ENCODE measurements around the gene TXNDC2.

- TF ChIP-seq, protein P1, sequence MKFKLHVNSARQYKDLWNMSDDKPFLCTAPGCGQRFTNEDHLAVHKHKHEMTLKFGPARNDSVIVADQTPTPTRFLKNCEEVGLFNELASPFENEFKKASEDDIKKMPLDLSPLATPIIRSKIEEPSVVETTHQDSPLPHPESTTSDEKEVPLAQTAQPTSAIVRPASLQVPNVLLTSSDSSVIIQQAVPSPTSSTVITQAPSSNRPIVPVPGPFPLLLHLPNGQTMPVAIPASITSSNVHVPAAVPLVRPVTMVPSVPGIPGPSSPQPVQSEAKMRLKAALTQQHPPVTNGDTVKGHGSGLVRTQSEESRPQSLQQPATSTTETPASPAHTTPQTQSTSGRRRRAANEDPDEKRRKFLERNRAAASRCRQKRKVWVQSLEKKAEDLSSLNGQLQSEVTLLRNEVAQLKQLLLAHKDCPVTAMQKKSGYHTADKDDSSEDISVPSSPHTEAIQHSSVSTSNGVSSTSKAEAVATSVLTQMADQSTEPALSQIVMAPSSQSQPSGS (IDR thresholded peaks at IDR 0.05; ENCODE audit: low read length): no peak
- no peak for TF ChIP-seq E2F4 (IDR thresholded peaks at IDR 0.05; ENCODE audit: low read depth, low read length)
- no peak for TF ChIP-seq CTCF (IDR thresholded peaks at IDR 0.05 in 2 of 3, conservative IDR thresholded peaks at IDR 0.05 in 1 of 3; ENCODE audit: control insufficient read depth in 2 of 3, extremely low read depth in 1 of 3, insufficient read depth in 1 of 3, low read depth in 3 of 3, low read length in 3 of 3)
- no peak for TF ChIP-seq POLR2A (IDR thresholded peaks at IDR 0.05; ENCODE audit: low read depth, low read length)
- TF ChIP-seq, protein P2, sequence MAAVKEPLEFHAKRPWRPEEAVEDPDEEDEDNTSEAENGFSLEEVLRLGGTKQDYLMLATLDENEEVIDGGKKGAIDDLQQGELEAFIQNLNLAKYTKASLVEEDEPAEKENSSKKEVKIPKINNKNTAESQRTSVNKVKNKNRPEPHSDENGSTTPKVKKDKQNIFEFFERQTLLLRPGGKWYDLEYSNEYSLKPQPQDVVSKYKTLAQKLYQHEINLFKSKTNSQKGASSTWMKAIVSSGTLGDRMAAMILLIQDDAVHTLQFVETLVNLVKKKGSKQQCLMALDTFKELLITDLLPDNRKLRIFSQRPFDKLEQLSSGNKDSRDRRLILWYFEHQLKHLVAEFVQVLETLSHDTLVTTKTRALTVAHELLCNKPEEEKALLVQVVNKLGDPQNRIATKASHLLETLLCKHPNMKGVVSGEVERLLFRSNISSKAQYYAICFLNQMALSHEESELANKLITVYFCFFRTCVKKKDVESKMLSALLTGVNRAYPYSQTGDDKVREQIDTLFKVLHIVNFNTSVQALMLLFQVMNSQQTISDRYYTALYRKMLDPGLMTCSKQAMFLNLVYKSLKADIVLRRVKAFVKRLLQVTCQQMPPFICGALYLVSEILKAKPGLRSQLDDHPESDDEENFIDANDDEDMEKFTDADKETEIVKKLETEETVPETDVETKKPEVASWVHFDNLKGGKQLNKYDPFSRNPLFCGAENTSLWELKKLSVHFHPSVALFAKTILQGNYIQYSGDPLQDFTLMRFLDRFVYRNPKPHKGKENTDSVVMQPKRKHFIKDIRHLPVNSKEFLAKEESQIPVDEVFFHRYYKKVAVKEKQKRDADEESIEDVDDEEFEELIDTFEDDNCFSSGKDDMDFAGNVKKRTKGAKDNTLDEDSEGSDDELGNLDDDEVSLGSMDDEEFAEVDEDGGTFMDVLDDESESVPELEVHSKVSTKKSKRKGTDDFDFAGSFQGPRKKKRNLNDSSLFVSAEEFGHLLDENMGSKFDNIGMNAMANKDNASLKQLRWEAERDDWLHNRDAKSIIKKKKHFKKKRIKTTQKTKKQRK (IDR thresholded peaks at IDR 0.05; ENCODE audit: low read depth, low read length): no peak
- TF ChIP-seq TAF1 (IDR thresholded peaks at IDR 0.05; ENCODE audit: borderline replicate concordance, low read depth, low read length): no peak
- TF ChIP-seq, protein P3, sequence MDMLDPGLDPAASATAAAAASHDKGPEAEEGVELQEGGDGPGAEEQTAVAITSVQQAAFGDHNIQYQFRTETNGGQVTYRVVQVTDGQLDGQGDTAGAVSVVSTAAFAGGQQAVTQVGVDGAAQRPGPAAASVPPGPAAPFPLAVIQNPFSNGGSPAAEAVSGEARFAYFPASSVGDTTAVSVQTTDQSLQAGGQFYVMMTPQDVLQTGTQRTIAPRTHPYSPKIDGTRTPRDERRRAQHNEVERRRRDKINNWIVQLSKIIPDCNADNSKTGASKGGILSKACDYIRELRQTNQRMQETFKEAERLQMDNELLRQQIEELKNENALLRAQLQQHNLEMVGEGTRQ (IDR thresholded peaks at IDR 0.05; ENCODE audit: borderline replicate concordance, low read depth, low read length): no peak
- no peak for TF ChIP-seq PKNOX1 (IDR thresholded peaks at IDR 0.05)
- TF ChIP-seq EGR1 (IDR thresholded peaks at IDR 0.05; ENCODE audit: borderline replicate concordance in 1 of 2, low read depth in 2 of 2, low read length in 2 of 2): no peak
- no peak for TF ChIP-seq EP300 (IDR thresholded peaks at IDR 0.05; ENCODE audit: borderline replicate concordance in 1 of 2, control insufficient read depth in 1 of 2, low read depth in 2 of 2, low read length in 2 of 2)
- TF ChIP-seq, protein P4, sequence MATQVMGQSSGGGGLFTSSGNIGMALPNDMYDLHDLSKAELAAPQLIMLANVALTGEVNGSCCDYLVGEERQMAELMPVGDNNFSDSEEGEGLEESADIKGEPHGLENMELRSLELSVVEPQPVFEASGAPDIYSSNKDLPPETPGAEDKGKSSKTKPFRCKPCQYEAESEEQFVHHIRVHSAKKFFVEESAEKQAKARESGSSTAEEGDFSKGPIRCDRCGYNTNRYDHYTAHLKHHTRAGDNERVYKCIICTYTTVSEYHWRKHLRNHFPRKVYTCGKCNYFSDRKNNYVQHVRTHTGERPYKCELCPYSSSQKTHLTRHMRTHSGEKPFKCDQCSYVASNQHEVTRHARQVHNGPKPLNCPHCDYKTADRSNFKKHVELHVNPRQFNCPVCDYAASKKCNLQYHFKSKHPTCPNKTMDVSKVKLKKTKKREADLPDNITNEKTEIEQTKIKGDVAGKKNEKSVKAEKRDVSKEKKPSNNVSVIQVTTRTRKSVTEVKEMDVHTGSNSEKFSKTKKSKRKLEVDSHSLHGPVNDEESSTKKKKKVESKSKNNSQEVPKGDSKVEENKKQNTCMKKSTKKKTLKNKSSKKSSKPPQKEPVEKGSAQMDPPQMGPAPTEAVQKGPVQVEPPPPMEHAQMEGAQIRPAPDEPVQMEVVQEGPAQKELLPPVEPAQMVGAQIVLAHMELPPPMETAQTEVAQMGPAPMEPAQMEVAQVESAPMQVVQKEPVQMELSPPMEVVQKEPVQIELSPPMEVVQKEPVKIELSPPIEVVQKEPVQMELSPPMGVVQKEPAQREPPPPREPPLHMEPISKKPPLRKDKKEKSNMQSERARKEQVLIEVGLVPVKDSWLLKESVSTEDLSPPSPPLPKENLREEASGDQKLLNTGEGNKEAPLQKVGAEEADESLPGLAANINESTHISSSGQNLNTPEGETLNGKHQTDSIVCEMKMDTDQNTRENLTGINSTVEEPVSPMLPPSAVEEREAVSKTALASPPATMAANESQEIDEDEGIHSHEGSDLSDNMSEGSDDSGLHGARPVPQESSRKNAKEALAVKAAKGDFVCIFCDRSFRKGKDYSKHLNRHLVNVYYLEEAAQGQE (IDR thresholded peaks at IDR 0.05; ENCODE audit: low read depth, low read length): no peak
- no peak for TF ChIP-seq EZH2 (IDR thresholded peaks at IDR 0.05; ENCODE audit: borderline replicate concordance, control insufficient read depth, low read depth, low read length)
- no peak for TF ChIP-seq RAD21 (IDR thresholded peaks at IDR 0.05; ENCODE audit: insufficient read depth, low read depth, low read length)
- TF ChIP-seq CEBPB (IDR thresholded peaks at IDR 0.05; ENCODE audit: borderline replicate concordance in 1 of 2, low read depth in 2 of 2, low read length in 2 of 2): no peak
These were observed 22.1 kb downstream of the TXNDC2 start for GRCh38 chr18:9907867-9908266.
